Measurements from ENCODE around the gene CHRDL1.

- no peak for TF ChIP-seq GLIS3 (CRISPR knock-in tag; IDR thresholded peaks at IDR 0.05)
- TF ChIP-seq ISL1 (CRISPR knock-in tag; IDR thresholded peaks at IDR 0.05) = no peak
- TF ChIP-seq CREB5 (CRISPR knock-in tag; IDR thresholded peaks at IDR 0.05; ENCODE audit: low read depth) = no peak
Observed at GRCh38 chrX:110759785-110760184, 35.8 kb downstream of the CHRDL1 start.
